Prostate gland (tissue), 2 donors: ENCODE results near the gene MARS1.

ENCODE experiments used
- POLR2AphosphoS5 ChIP-seq: sonication (generic); formaldehyde crosslinking; IDR thresholded peaks from one replicate; pipeline ENCODE4 v1.6.1; 2017; ENCODE audit warnings: antibody characterized with exemption
- TF ChIP-seq, protein P1 (sequence below), 4 experiments: fragments of 200-600 bp in 2 of 4; fragments of 450-650 bp in 2 of 4; sonication (generic) in 2 of 4; IDR thresholded peaks; 1 replicate in 3 of 4; 2 replicates in 1 of 4; pipeline ENCODE4 v1.5.1; 2016 to 2019; ENCODE audit warnings: antibody characterized with exemption in 4 of 4, mild to moderate bottlenecking in 2 of 4, moderate library complexity in 2 of 4

DNA sequence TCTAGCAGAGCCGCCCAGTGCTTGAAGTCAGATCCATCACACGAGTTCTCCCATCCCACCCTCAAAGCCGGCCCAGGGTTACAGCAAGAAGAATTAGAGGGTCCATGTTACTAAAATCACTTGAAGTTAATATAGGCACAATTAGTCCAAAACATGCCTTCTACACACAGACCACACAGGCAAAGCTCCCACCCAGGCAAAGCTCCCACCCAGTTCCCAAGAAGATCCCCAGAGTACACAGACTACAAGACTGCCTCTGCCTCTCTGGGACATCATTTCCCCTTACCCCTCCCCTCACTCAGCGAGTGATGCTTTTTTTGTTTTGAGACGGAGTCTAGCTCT lies 25.0 kb upstream of the MARS1 start:
- TF ChIP-seq, protein P1, sequence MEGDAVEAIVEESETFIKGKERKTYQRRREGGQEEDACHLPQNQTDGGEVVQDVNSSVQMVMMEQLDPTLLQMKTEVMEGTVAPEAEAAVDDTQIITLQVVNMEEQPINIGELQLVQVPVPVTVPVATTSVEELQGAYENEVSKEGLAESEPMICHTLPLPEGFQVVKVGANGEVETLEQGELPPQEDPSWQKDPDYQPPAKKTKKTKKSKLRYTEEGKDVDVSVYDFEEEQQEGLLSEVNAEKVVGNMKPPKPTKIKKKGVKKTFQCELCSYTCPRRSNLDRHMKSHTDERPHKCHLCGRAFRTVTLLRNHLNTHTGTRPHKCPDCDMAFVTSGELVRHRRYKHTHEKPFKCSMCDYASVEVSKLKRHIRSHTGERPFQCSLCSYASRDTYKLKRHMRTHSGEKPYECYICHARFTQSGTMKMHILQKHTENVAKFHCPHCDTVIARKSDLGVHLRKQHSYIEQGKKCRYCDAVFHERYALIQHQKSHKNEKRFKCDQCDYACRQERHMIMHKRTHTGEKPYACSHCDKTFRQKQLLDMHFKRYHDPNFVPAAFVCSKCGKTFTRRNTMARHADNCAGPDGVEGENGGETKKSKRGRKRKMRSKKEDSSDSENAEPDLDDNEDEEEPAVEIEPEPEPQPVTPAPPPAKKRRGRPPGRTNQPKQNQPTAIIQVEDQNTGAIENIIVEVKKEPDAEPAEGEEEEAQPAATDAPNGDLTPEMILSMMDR (IDR thresholded peaks at IDR 0.05), result no peak
- TF ChIP-seq POLR2AphosphoS5, result no peak
